AG08396 (cell line): ENCODE results near the gene IL23R.
A peak's percentile ranks its signal among the peaks of the same experiment; 100 is the strongest.
"Not testable (repeated sequence)": the region's sequence is repeated elsewhere in the genome, so short reads cannot be mapped to it uniquely, and the experiment has no call there.

ENCODE experiments used
- DNase-seq: peaks from one replicate; pipeline ENCODE4 v3.0.0; 2012; ENCODE audit warnings: low spot score, mixed read lengths

The IL23R gene

GRCh38 chr1:67166196-67166595 is at the start of gene IL23R:
IL23R (plus strand) TSS chr1:67166454; CDS start chr1:67168121, 1,667 bp downstream.
- DNase-seq: no peak

- no peak for DNase-seq
These were observed 48.1 kb upstream of the IL23R start for GRCh38 chr1:67118191-67118590.

- no peak for DNase-seq
These were observed 47.6 kb upstream of the IL23R start for GRCh38 chr1:67118646-67119045.

- no peak for DNase-seq
These were observed 45.2 kb upstream of the IL23R start for GRCh38 chr1:67120855-67121619.

GRCh38 chr1:67124455-67124854 is 41.8 kb upstream of the IL23R start:
- no peak for DNase-seq

- DNase-seq: no peak
These were observed 40.0 kb upstream of the IL23R start for GRCh38 chr1:67126111-67126746.

GRCh38 chr1:67126974-67127373 is 39.3 kb upstream of the IL23R start:
- DNase-seq: no peak

- DNase-seq: no peak
These were observed 35.6 kb upstream of the IL23R start for GRCh38 chr1:67130673-67131072.

GRCh38 chr1:67133177-67133576 is 33.1 kb upstream of the IL23R start:
- no peak for DNase-seq

- DNase-seq: no peak
These were observed 31.6 kb upstream of the IL23R start, which contains the start of gene C1orf141 for GRCh38 chr1:67134695-67135094. C1orf141 (minus strand) TSS chr1:67134970; CDS start chr1:67127240, 7,730 bp downstream.

GRCh38 chr1:67135354-67135753 is 30.9 kb upstream of the IL23R start:
- DNase-seq: no peak

GRCh38 chr1:67137307-67137753 is 28.9 kb upstream of the IL23R start:
- DNase-seq: no peak

- no peak for DNase-seq
These were observed 27.3 kb upstream of the IL23R start for GRCh38 chr1:67138813-67139499.

- DNase-seq: no peak
These were observed 25.8 kb upstream of the IL23R start for GRCh38 chr1:67140460-67140859.

- not testable (repeated sequence) for DNase-seq
These were observed 24.4 kb upstream of the IL23R start for GRCh38 chr1:67141832-67142231.

GRCh38 chr1:67142931-67143330 is 23.3 kb upstream of the IL23R start:
- no peak for DNase-seq

GRCh38 chr1:67143966-67144365 is 22.3 kb upstream of the IL23R start:
- DNase-seq: no peak

- no peak for DNase-seq
These were observed 21.6 kb upstream of the IL23R start for GRCh38 chr1:67144696-67145095.

- no peak for DNase-seq
These were observed 20.2 kb upstream of the IL23R start for GRCh38 chr1:67146101-67146500.

- DNase-seq: no peak
These were observed 19.7 kb upstream of the IL23R start for GRCh38 chr1:67146539-67146938.

GRCh38 chr1:67147973-67148372 is 18.3 kb upstream of the IL23R start:
- DNase-seq: not testable (repeated sequence)

GRCh38 chr1:67148516-67149178 is 17.6 kb upstream of the IL23R start:
- peak; percentile 7 for DNase-seq
